Pons (tissue), 1 donor: Measurements from ENCODE around the gene PSME3IP1.

Source experiments
- DNase-seq: peaks from one replicate; pipeline ENCODE4 v3.0.0-alpha.2; 2016; ENCODE audit warnings: low spot score

Gene PSME3IP1

DNA sequence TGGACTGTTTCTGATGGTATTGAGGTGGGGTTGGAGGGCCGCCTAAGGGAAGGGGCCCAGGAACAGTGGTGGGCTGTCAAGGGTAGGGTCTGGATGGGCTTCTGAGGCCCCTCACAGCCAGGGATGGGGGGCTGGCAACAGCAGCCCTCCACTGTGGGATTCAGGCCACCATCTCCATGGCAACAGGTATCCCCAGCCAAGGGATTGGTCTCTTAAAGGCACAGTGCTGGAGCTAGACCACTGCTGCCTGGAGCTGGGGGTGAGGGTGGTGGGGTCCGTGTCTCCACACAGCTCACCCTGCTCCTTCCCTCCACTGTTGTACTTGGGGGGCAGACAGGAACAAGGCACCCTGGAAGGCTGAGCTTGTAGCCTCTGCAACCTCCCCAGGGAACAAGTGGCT lies 41.8 kb downstream of the PSME3IP1 start:
- no peak for DNase-seq

DNA sequence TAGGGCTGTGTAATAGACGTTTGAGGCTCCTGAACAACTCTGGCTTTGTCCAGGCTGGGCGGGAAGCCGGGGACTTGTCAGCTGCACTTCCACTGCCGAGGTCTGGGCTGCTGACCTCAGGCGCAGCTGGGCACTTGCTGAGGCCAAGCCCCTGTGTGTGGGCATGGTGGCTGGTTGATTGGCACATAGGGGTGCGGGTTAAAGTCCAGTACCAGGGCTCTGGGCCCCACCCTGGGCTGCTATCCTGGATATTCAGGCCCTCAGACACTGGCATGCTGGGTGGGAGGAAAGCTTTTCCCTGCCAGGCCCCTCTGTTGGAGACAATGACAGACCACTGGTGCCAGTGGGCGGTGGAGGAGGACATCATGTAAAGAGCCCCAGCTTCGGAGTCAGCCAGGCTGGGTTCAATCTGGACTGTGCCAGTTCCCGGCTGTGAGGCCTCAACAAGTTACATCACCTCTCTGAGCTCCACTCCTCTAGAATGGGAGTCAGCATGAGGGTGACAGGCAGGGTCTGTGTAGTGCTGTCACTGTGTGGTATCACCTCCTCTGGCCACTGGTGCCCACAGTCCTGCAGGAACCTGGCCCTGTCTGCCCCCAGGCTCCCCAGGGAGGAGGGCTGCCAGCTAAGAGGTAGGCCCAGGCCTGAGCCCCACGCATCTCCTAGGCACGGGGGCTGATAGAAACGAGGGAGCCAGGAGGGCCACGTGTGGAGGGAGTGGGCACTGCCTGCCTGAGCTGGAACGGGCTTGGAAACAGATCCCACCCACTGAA lies 42.5 kb downstream of the PSME3IP1 start:
- DNase-seq: peak; percentile 97

DNA sequence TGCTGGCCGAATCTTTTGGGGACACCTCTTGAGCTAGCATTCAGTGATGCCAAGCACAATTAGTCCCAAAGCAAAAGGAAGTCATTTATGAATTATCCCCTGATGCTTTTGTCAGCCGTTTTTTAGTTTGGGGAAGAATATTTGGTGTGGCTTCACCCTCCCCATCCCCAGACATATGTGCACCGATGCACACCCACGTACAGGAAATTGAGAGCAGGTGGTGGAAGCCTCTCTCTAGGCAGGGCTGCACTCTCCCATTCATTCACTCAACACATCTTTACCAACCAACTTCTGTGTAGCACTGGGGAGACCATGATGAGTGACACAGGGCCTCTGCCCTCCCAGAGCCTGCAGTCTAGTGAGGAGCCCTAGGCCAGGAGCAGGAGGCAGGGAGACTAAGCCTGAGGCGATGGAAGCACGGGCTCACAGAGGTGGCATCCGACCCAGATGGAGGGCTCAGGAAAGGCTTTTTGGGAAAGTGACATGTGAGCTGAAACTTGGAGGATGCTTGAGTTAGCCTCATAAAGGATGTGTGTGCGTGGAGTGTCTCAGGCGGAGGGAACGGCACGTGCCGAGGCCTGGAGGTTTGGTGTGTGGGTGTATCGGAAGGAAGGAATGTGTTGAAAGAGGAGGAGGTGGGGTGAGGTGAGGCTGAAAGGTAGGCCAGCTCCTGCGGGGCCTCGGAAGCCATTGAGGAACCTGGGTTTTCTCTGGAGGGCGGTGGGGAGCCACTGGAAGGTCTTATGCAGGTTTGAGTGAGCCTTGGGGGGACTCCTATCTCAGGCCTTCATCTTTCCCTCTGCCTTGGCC lies 43.8 kb downstream of the PSME3IP1 start:
- DNase-seq: no peak

DNA sequence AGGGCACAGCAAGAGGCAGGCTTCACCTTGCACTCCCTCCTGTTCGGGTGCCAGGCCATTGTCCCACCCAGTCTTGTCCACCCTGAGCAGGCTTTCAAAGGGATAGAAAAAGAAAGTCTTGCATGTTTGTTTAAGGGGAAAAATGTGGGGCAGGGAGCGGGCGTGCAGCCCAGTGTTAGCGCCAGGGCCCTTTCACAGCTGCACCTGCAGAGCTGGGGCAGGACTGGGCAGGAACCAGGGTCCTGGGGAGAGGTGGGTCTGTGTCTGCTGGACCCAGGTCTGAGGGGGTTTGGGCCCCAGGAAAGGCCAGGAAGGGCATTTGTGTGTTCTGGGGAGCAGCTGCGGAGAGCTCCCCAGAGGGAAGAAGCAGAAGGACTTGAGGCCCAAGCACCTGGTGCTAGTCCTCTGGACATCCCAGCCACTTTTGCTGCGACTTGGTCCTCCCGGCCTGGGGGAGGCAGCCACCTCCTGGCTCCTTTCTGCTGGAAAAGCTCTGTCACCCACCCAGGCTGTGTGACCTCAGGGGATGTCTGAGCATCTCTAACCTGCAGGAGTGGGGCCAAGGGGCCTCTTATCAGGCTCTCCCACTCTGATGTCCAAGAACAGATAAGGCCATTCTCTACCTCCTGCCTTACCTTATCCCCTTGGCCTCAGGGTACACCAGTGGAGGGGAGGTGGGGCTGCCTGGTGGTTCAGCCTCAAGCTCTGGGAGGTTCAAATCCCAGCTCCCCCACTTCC lies 44.7 kb downstream of the PSME3IP1 start:
- no peak for DNase-seq

DNA sequence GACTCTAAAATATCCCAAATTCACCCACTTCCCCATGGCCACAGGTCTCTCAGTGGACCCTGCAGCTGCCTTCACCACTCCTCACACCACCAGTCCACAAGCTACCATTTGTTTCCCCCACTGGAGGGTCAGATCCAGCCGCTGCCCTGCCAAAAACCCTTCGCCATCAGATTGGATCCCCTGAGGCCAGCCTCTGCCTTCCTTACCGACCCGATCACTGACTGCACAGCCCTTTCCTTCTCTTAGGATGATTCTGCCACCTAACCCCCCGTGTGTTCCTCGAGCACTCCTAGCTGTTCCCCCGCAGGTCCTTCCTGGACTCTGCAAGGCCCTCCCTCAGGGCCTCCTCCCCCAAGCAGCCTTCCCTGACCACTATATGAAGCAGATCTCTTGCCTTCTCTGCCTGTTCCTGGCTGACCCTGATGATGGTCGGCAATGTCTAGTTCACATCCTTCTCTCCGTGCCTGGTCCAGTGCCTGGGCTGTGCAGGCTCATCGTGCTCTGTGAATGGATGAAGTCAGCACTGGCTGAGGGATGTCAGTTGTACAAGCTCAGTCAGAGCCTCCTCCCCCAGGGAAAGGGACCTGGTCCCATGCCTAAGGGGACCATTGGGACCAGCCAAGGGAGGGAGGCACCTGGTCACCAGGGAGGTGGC lies 47.4 kb downstream of the PSME3IP1 start:
- DNase-seq: no peak

DNA sequence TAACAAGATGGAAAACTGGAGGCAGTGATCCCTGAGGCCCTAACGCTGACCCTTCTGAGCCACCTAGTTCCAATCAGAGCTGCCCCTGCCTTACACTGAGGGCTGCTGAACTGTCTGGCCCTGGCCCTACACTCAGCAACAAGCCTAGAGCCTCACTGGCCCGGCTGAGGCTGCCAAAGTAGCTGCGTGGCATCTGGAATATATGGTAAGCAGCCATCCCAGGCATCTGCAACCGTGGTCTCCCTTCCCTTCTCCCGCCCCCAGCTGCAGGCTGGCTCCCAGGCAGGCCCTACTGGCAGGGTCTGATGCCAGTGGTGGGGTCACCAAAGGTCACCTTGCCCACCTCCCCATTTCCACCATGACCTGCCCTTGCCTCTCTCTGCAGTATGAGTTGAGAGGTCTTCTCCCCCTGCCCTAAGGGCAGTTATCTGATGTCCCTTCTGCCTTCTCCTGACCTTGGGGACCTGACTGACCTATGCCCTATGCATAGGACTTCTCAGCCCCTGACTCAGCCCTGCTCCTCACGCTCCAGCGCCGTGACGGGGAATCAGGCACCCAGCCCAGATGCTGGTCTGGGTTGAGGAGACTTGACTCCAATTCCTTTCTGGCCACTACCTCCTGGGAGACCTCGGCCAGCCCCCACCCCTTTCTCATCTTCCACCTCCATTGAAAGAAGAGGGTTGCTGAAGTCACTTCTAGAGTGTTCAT lies 48.1 kb downstream of the PSME3IP1 start:
- DNase-seq: no peak

DNA sequence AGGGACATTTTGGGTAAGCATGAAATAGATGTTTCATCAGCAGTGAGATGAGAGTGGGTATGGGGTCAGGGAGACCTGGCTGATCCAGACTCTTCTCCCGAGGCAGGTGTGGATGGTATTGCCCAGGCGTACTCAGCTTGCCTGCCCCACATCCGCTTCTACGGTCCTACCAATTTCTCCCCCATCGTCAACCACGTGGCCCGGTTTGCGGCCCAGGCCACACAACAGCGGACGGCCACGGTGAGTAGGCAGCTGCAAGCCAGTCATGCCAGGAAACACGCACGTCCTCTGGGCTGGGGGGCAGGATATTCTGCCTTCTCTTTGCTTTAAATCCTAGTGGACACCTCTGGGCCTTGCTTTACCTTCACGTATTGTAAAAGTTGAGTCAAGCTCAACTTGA lies 48.8 kb downstream of the PSME3IP1 start:
- DNase-seq: no peak

DNA sequence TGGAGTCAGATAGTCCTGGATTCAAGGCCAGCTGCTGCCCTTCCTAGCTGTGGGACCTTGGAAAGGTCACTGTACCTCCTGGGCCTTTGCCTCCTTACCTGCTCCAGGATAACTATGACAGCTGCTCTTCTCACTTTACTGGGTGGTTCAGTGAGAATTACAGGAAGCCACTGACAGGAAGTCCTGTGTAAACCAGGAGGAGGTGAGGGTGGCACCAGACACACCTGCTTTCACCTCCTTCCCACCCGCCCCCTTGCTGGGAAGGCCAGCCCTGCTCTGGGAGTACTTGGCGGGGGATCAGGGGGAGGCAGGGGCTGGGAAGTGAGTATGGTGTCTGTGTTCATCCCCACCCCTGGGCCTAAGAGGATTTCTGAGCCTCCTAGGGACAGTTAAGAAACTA lies 50.9 kb downstream of the PSME3IP1 start:
- no peak for DNase-seq

DNA sequence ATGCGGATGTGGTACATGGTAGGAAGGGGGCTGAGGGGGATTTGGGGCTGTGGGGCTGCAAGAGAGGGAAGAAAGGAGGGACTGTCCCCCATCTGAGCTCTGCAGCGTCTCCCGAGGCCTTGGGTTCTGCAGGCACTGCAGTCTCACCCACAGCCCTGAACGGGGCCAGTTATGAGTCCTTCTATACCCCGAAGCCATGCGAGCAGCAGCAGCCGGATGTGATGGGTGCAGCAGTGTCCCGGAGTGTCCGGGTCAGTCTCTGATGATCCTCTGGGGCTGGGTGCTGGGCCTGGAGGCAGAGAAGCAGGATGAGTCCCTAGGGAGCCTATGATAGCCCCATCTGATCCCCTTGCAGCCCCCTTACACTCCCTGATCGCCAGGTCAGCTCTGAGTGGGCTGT lies 52.0 kb downstream of the PSME3IP1 start:
- DNase-seq: no peak

DNA sequence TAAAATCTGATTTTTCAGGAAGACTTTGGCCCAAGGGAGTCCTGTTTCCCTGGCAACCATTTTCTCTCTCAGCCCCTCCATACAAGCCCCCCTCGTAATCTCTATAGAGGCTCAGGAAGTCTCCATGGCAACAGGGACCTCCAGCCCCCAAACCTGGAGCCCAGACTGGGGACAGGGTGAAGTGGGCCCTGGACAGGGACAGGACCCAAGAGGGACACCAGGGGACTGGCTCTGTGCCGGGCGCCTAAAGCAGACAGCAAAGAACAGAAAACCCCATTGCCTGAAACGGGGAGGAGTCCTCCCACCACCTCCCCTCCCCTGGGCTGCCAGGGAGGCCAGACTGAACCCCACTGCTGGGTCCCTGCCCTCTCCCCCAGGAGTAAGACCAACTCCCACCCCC lies 52.8 kb downstream of the PSME3IP1 start:
- DNase-seq: no peak

DNA sequence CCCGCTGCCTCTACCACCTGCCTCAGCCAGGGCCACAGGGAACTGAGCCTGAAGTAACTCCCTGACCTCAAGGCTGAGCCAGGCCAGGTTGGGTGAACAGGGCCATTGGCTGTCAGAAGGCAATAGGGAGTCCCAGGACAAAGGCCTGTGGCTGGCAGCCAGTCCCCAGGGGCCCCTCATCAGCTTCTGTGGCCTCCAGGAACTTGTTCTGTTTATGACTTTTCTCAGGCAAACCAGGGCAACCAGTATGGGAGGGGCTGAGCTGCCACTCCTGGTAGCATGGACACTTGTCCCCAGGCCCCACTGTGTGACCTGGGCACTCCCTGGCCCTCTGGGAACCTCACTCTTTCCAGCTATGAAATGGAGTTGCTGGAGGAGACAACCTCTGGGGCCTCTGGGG lies 53.4 kb downstream of the PSME3IP1 start:
- DNase-seq: no peak

DNA sequence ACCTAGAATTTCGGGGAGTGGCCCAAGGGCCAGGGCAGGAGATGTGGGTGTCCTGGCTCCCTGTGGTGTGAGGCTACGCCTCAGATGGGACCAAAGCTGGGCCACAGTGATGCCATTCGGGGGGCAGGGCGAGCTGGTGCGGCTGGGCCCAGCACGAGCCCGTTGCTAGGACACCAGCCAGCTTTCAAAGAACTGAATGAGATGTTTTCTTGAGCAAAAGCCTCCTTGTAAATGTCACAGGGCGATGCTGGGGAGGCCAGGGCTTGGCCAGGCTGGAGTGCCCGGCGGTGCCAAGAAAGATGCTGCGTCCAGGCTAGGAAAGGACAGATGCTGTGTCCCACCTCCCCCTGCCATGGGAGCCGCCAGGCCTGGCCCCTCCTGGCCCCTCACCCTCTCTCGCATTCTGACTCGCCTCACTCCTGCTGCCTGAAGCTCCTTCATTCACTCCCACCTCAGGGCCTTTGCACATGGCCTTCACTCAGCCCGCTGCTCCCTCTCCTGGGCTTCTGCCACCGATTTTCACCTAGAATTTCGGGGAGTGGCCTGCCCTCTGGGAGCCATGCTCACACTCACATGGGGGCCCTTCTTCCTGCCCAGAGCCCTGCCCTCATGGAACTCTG lies 54.4 kb downstream of the PSME3IP1 start:
- peak; percentile 93 for DNase-seq

DNA sequence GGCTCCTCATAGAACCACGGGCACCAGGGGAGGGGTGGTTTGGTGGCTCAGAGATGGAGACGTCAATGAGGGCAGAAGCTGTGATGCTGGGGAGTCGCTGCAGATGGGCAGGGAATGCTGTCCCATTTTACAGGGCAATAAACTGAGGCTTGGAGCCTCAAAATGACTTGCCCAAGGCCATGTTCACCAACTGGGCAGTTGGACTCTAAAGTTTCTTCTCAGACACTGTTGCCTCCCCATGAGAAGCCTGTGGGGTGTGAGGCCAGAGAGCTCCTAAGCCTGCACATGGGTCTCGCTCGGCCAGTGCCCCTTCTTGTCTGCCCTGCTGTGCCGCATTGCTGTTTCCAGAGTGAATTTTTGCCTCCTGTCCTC lies 54.9 kb downstream of the PSME3IP1 start:
- no peak for DNase-seq

DNA sequence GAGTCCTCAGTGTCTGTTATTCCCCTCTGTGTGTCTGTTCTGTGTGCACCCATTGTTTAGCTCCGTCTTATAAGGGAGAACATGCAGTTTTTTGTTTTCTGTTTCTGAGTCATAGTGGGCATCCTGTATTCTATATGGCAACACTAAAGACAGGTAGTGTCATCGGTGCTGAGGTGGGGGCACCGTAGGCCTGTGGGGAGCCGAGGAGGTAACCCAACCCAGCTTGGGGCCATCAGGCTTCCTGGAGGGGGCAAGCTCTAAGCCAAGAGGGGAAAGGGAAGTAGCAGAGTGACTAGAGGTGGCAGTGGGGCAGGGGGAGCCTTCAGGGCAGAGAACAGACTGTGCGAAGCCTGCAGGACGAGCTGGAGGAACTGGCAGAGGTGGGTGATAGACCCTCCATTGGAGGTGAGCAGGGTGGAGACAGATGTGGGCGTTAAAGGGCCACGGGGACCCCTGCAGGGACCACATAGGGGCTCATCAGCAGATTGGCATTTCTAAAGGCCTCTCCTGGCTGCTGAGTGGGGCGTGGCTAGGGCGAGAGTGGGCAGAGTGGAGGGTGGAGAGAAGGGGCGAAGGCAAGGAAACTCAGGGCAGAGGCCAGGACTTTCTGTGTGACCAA lies 57.0 kb downstream of the PSME3IP1 start:
- no peak for DNase-seq

DNA sequence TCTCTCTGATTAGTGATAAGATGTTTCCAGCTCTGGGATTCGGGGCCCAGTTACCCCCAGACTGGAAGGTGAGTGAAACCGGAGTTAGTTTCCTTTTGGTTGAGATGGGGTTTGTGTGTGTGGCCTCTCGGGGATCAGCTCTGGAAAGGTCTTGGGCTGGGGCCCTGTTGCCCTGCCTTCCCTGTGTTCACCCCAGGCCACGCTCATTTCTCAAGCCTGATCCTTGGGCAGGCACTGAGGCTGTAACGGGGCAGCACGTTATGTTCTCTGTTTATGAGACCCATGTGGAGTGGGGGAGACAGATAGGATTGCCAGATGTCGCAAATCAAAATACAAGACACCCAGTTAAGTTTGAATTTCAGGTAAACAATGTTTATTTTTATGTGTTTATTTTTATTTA lies 58.0 kb downstream of the PSME3IP1 start:
- DNase-seq: no peak

DNA sequence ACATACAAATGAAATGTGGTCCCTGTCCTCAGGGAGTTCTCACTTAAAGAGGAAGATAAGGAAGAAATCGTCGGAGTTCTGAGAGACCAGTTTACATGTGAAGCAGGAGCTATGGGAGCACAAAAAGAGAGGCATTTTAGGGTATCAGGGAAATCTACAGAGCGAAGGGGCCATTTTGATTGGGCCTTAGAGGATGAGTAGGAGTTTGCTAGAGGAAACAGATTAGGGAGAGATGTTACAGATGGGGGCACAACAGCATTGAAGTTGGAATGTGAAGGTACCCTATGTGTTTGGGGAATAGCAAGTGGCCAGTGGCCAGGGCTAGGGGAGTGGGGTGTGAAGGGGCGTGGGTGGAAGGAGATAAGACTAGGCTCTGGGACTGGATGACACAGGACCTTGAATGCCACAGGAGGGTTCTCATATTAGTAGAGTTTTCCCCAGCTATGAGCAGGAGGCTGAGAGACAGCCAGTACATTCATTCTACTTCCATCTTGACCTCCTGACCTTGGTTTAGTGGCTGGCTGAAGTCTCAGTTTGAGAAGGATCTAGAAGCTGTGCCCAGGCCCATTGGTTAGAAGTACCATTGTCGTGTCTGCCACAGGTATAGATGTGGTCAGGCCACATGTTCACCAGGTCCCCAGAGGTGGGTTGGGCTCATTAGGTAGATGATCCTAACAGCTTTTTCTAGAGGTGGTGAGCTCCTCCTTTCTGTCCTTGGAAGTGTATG lies 58.6 kb downstream of the PSME3IP1 start:
- DNase-seq: no peak

DNA sequence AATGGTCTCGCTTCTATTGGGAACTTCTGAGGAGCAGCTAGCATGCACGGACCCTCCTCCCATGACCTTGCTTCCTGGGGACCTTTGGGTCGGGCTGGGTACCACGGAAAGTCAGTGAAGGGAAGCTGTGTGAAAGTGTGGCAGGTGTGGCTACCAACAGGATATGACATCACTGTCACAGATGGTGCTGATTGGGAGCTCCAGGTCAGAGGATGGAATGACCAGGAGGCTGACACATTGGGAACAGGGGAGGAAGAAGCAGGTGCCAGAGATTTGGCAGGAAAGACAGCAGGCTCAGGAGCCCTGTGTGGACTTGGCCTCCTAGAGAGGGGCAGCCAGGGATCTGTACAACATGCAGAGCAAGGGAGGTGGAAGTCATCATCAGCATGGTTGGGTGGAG lies 59.4 kb downstream of the PSME3IP1 start:
- DNase-seq: no peak

DNA sequence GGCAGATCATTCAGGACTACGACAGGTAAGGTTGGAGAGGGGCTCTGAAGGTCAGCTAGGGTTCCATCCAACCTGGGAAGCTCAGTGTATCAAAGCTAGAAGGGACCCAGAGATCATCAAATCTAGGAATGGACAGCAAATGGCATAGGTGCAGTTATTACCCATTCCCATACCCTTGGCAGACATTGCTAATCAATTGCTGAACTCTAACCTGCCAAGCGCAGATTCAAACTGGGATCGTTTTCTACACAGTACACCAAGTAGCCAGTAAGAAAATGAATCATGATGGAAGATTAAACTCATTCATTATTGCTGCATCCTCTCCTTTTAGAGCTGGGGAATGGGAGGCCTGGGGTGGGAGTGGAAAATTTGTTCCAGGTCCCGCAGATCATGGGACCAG lies 59.9 kb downstream of the PSME3IP1 start:
- DNase-seq: no peak

DNA sequence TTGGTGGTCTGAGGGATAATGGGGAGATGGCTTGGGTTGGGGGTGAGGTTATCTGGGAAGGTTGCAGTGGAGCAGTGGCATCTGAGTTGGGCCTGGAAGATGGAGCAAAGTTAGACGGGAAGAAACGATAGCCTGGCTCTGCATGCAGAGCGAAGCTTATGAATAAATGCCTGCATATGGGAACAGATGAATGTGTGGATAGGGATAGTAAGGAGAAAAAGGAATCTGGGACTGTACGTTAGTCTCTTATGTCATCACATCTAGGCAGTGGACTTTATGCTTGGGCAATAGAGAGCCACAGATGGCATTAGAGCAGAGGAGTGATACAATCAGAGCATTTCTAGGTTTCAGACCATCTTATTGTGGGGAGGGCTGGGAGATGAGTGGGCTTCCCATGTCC lies 60.5 kb downstream of the PSME3IP1 start:
- no peak for DNase-seq
